HepG2 (cell line): ENCODE data around the gene ZDHHC14. TPM values are rescaled to one million over a fixed set of nuclear protein-coding genes. Genes with fewer than 3 reads are reported as not detected.

Source experiments
- ATAC-seq: fragments of 200-7000 bp; cut with Tn5 transposase; 3 replicates; pipeline ENCODE4 v1.9.1; 2020; ENCODE audit warnings: mild to moderate bottlenecking, moderate library complexity
- BruUV-seq: library from RNA; stranded (reverse); fragments of 400-500 nt; replicated peaks from 2 replicates; lab custom pipeline; 2021; lab: Mats Ljungman, UMichigan
- CTCF ChIA-PET: fragments of 300-600 bp; formaldehyde crosslinking; extraction: SDS; loops from one replicate; lab custom pipeline; 2021; ENCODE audit warnings: low total read pairs, inconsistent platforms, low intra/inter-chr PET ratio; lab: Yijun Ruan, JAX
- POLR2A ChIA-PET: fragments of 350-600 bp; sonication (Branson Sonifier 250); formaldehyde crosslinking; loops from one replicate; lab custom pipeline; 2020; ENCODE audit warnings: antibody characterized with exemption, inconsistent platforms; lab: Yijun Ruan, JAX
- DNase-seq: peaks from one replicate; pipeline ENCODE4 v3.0.0-alpha.2; 2015; ENCODE audit warnings: low spot score
- FAIRE-seq: peaks from 3 replicates; lab custom pipeline; 2011; peaks lifted over from hg19 to GRCh38; lab: Jason Lieb, UNC
- H2AFZ ChIP-seq: one replicate; pipeline ENCODE4 v1.6.1; 2011; ENCODE audit warnings: low read length, inconsistent platforms
- H3K27ac ChIP-seq: fragments of 300-600 bp; 3 replicates; pipeline ENCODE4 v1.8.0; 2011; ENCODE audit warnings: mixed run types, mild to moderate bottlenecking, mixed read lengths, low read length, inconsistent platforms; ENCODE audit not compliant: insufficient read depth; ENCODE audit errors: extremely low read length
- H3K27me3 ChIP-seq, 2 experiments: fragments of 200-600 bp in 1 of 2; 2 replicates in 1 of 2; 3 replicates in 1 of 2; pipeline versions ENCODE4 v1.6.0 to v1.8.0; 2011; ENCODE audit warnings: low read length in 2 of 2, mild to moderate bottlenecking in 2 of 2, moderate library complexity in 2 of 2, inconsistent platforms in 1 of 2; ENCODE audit not compliant: insufficient read depth in 2 of 2, control insufficient read depth in 1 of 2
- H3K36me3 ChIP-seq, 2 experiments: fragments of 200-600 bp in 1 of 2; replicated peaks in 1 of 2; 2 replicates in 1 of 2; 3 replicates in 1 of 2; pipeline versions ENCODE4 v1.5.1 to v1.8.0; 2011; ENCODE audit warnings: low read length in 2 of 2, inconsistent platforms in 1 of 2; ENCODE audit not compliant: insufficient read depth in 2 of 2, control insufficient read depth in 1 of 2
- H3K4me1 ChIP-seq: 2 replicates; pipeline ENCODE4 v1.5.1; 2012; ENCODE audit warnings: low read length, inconsistent platforms; ENCODE audit not compliant: insufficient read depth
- H3K4me2 ChIP-seq: 2 replicates; pipeline ENCODE4 v1.6.0; 2011; ENCODE audit warnings: low read depth, low read length, inconsistent platforms
- H3K4me3 ChIP-seq, 3 experiments: fragments of 200-600 bp in 1 of 3; sonication (generic), shearing (Covaris generic) in 1 of 3; replicated peaks in 1 of 3; 2 replicates each; pipeline ENCODE4 v1.5.1; 2011 to 2016; ENCODE audit warnings: low read length in 3 of 3, inconsistent platforms in 2 of 3, low read depth in 2 of 3, mild to moderate bottlenecking in 2 of 3, control low read depth in 1 of 3, mixed read lengths in 1 of 3; ENCODE audit not compliant: insufficient read depth in 1 of 3
- H3K79me2 ChIP-seq: one replicate; pipeline ENCODE4 v1.6.1; 2011; ENCODE audit warnings: low read length, inconsistent platforms; ENCODE audit not compliant: insufficient read depth
- H3K9ac ChIP-seq: 2 replicates; pipeline ENCODE4 v1.6.0; 2011; ENCODE audit warnings: mild to moderate bottlenecking, low read depth, low read length, inconsistent platforms; ENCODE audit not compliant: insufficient read depth
- H3K9me3 ChIP-seq: 2 replicates; pipeline ENCODE4 v1.5.1; 2012; ENCODE audit warnings: mild to moderate bottlenecking, low read length
- H4K20me1 ChIP-seq: 2 replicates; pipeline ENCODE4 v1.6.0; 2011; ENCODE audit warnings: inconsistent platforms, mild to moderate bottlenecking, low read length, moderate library complexity; ENCODE audit not compliant: insufficient read depth
- ZNF746 ChIP-seq: sonication (generic); formaldehyde crosslinking; IDR thresholded peaks from 2 replicates; pipeline ENCODE4 v1.8.0; 2022; ENCODE audit warnings: mild to moderate bottlenecking, missing genetic modification reagents
- whole genome bisulfite sequencing: methylation state at CpG from one replicate; pipeline ENCODE4 v1.1.6; 2017; ENCODE audit warnings: low lambda C conversion rate; 5-methylcytosine and 5-hydroxymethylcytosine counted together
- in situ Hi-C: cut with HindIII; loops from 2 replicates; pipeline ENCODE4 v1.10.0; 2017; ENCODE audit warnings: low pct_unique_long_range_greater_than_20kb; ENCODE audit not compliant: extremely low pct_ligation_motif_present
- intact Hi-C: fragments of 100-400 bp; cut with micrococcal nuclease; formaldehyde crosslinking; loops from one replicate; pipeline ENCODE4 v1.10.0; 2022; ENCODE audit not compliant: unreplicated experiment
- polyA plus RNA-seq, 8 experiments: library from polyadenylated mRNA; depleted of rRNA in 3 of 8; stranded (reverse) in 7 of 8; unstranded in 1 of 8; fragments of >200 nt; fragmentation: Illumina TruSeq in 4 of 8; extraction: Trizol in 4 of 8; gene quantifications; 2 replicates each; pipeline versions ENCODE4 v1.2.1 to v1.2.3, GENCODE V29; 2011 to 2016; ENCODE audit warnings: low read depth in 4 of 8, missing spikeins in 1 of 8, mixed read lengths in 1 of 8; ENCODE audit not compliant: insufficient read depth in 1 of 8
- total RNA-seq, 5 experiments: library from RNA; depleted of rRNA; stranded (reverse); fragments of >200 nt; fragmentation: Illumina TruSeq; extraction: Trizol; gene quantifications; 2 replicates each; pipeline ENCODE4 v1.2.3, GENCODE V29; 2016; ENCODE audit warnings: low read depth in 1 of 5
- TF ChIP-seq, protein P1 (sequence below): sonication (generic); formaldehyde crosslinking; IDR thresholded peaks from 2 replicates; pipeline ENCODE4 v1.4.0; 2020; ENCODE audit warnings: missing genetic modification reagents, borderline replicate concordance
- TF ChIP-seq, protein P2 (sequence below): sonication (generic); formaldehyde crosslinking; IDR thresholded peaks from 2 replicates; pipeline ENCODE4 v1.8.0; 2022; ENCODE audit warnings: missing genetic modification reagents, low read depth, mild to moderate bottlenecking, borderline replicate concordance
- TF ChIP-seq, protein P3 (sequence below): sonication (generic); formaldehyde crosslinking; IDR thresholded peaks from 2 replicates; pipeline ENCODE4 v1.4.0; 2020; ENCODE audit warnings: missing genetic modification reagents

ZDHHC14 gene
- total and polyA plus RNA-seq, 2 of the 13 experiments (the other 11 are each of a cell fraction or from before 2014, with no cell fraction given): 3.7 to 9.5 TPM

DNA sequence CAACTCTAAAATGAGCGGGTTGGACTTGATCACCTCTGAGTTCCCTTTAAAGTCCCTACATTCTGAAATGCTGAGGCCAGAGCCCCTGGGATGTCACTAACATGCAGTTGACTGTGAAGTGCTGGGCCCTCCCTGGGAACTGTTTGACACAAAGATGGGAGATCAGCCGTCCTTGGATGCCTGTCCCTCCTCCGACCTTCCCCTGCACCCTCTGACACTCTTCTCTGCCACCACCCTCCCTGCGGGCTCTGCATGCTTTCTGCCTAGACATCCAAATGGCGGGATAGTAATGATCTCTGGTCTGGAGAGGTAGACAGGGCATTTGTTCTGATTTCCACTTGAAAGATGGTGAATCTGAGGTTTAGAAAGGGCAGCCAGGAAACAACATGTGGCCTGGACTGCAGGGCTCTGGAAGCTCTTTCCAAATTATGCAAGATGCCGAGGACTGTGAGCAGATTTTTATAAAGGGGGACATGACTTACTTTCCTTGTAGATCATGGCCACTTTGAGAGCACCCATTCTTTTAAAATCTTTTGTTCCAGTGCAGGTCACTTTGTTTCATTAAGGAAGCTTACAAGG, 113.2 kb downstream of the ZDHHC14 start:
- H3K4me2 ChIP-seq: no peak overlapping the region
- WGBS: 88% methylated on average over 6 of the region's 6 CpGs
- ATAC-seq (no peak), FAIRE-seq (no peak), DNase-seq (no peak)
- H3K4me1 ChIP-seq: 0 out of 2 replicates have a peak, but pooled peaks cover 4% of the 10 kb centered on the region
- ChIA-PET CTCF (no interaction called here), POLR2A (no interaction called here)
- no peak overlapping the region for H3K9ac ChIP-seq
- intact Hi-C loops (no loop called here), in situ Hi-C loops (no loop called here)
- no peaks in the 10 kb centered on the region for H4K20me1 ChIP-seq
- no peak overlapping the region for H3K27ac ChIP-seq
- no peak overlapping the region for H2AFZ ChIP-seq
- no peaks in the 10 kb centered on the region for H3K9me3 ChIP-seq
- no peaks in the 10 kb centered on the region for H3K27me3 ChIP-seq
- TF ChIP-seq, protein P1, sequence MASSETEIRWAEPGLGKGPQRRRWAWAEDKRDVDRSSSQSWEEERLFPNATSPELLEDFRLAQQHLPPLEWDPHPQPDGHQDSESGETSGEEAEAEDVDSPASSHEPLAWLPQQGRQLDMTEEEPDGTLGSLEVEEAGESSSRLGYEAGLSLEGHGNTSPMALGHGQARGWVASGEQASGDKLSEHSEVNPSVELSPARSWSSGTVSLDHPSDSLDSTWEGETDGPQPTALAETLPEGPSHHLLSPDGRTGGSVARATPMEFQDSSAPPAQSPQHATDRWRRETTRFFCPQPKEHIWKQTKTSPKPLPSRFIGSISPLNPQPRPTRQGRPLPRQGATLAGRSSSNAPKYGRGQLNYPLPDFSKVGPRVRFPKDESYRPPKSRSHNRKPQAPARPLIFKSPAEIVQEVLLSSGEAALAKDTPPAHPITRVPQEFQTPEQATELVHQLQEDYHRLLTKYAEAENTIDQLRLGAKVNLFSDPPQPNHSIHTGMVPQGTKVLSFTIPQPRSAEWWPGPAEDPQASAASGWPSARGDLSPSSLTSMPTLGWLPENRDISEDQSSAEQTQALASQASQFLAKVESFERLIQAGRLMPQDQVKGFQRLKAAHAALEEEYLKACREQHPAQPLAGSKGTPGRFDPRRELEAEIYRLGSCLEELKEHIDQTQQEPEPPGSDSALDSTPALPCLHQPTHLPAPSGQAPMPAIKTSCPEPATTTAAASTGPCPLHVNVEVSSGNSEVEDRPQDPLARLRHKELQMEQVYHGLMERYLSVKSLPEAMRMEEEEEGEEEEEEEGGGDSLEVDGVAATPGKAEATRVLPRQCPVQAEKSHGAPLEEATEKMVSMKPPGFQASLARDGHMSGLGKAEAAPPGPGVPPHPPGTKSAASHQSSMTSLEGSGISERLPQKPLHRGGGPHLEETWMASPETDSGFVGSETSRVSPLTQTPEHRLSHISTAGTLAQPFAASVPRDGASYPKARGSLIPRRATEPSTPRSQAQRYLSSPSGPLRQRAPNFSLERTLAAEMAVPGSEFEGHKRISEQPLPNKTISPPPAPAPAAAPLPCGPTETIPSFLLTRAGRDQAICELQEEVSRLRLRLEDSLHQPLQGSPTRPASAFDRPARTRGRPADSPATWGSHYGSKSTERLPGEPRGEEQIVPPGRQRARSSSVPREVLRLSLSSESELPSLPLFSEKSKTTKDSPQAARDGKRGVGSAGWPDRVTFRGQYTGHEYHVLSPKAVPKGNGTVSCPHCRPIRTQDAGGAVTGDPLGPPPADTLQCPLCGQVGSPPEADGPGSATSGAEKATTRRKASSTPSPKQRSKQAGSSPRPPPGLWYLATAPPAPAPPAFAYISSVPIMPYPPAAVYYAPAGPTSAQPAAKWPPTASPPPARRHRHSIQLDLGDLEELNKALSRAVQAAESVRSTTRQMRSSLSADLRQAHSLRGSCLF (CRISPR knock-in tag): no peak
- TF ChIP-seq, protein P2, sequence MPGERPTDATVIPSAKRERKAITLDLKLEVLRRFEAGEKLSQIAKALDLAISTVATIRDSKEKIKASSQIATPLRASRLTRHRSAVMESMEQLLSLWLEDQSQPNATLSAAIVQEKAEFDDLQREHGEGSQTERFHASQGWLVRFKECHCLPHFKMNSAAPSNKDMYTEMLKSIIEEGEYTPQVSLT (CRISPR knock-in tag): no peak
- TF ChIP-seq ZNF746 (CRISPR knock-in tag): no peak
- TF ChIP-seq, protein P3, sequence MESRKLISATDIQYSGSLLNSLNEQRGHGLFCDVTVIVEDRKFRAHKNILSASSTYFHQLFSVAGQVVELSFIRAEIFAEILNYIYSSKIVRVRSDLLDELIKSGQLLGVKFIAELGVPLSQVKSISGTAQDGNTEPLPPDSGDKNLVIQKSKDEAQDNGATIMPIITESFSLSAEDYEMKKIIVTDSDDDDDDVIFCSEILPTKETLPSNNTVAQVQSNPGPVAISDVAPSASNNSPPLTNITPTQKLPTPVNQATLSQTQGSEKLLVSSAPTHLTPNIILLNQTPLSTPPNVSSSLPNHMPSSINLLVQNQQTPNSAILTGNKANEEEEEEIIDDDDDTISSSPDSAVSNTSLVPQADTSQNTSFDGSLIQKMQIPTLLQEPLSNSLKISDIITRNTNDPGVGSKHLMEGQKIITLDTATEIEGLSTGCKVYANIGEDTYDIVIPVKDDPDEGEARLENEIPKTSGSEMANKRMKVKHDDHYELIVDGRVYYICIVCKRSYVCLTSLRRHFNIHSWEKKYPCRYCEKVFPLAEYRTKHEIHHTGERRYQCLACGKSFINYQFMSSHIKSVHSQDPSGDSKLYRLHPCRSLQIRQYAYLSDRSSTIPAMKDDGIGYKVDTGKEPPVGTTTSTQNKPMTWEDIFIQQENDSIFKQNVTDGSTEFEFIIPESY (CRISPR knock-in tag): 0 out of 2 replicates have a peak, but pooled peaks have one; percentile 13
- no peaks in the 10 kb centered on the region for H3K79me2 ChIP-seq
- no peak overlapping the region for H3K4me3 ChIP-seq
- H3K36me3 ChIP-seq: no peaks in the 10 kb centered on the region
- BruUV-seq: no TSS peak
